ENCODE data around the gene AGPAT2.

- TF ChIP-seq GATA2 (IDR thresholded peaks at IDR 0.05; ENCODE audit: low read depth, low read length) (no peak), GATA3 (IDR thresholded peaks at IDR 0.05; ENCODE audit: low read depth, low read length) (no peak)
These were observed 5.1 kb downstream of the AGPAT2 start for GRCh38 chr9:136681945-136682699.

Data from SH-SY5Y (cell line).